ENCODE data around the gene ZBED5.

DNA sequence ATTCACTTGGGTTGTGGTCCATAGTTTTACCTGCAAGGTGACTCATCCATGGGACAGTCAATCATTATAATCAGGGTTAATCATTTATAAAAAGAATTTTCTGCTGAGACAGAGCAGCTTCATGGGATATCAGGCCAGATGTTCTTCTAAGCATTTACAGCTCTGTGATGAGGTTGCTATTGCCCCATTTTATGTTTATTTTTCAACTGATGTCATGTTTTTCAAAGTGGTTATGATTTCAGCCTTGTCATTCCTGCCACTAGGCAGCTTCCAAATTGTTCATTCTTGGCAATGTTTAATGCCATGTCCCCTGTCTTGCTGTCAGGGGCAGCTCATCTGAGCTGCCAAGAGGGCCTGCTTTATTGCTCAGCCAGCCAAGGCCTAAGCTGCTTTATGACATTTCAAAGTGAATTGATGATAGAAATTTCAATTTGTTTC, 35.9 kb upstream of the ZBED5 start:
- TF ChIP-seq, protein P1, sequence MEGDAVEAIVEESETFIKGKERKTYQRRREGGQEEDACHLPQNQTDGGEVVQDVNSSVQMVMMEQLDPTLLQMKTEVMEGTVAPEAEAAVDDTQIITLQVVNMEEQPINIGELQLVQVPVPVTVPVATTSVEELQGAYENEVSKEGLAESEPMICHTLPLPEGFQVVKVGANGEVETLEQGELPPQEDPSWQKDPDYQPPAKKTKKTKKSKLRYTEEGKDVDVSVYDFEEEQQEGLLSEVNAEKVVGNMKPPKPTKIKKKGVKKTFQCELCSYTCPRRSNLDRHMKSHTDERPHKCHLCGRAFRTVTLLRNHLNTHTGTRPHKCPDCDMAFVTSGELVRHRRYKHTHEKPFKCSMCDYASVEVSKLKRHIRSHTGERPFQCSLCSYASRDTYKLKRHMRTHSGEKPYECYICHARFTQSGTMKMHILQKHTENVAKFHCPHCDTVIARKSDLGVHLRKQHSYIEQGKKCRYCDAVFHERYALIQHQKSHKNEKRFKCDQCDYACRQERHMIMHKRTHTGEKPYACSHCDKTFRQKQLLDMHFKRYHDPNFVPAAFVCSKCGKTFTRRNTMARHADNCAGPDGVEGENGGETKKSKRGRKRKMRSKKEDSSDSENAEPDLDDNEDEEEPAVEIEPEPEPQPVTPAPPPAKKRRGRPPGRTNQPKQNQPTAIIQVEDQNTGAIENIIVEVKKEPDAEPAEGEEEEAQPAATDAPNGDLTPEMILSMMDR (IDR thresholded peaks at IDR 0.05), result no peak
- TF ChIP-seq ZFX (IDR thresholded peaks at IDR 0.05; ENCODE audit: borderline replicate concordance), result no peak

Measured in 22Rv1 (cell line).